Tibial nerve (tissue), 3 donors: ENCODE results near the gene C1orf50.

ENCODE experiments used
- CTCF ChIP-seq, 5 experiments: fragments of 200-600 bp in 3 of 5; fragments of 450-650 bp in 2 of 5; sonication (generic) in 3 of 5; IDR thresholded peaks; one replicate each; pipeline ENCODE4 v1.5.1; 2016 to 2019; ENCODE audit warnings: antibody characterized with exemption in 5 of 5, mild to moderate bottlenecking in 3 of 5, moderate library complexity in 2 of 5
- POLR2A ChIP-seq, 2 donors: fragments of 450-650 bp; IDR thresholded peaks; one replicate each; pipeline ENCODE4 v1.6.1; 2017; ENCODE audit warnings: antibody characterized with exemption in 2 of 2, mild to moderate bottlenecking in 2 of 2, moderate library complexity in 2 of 2

DNA sequence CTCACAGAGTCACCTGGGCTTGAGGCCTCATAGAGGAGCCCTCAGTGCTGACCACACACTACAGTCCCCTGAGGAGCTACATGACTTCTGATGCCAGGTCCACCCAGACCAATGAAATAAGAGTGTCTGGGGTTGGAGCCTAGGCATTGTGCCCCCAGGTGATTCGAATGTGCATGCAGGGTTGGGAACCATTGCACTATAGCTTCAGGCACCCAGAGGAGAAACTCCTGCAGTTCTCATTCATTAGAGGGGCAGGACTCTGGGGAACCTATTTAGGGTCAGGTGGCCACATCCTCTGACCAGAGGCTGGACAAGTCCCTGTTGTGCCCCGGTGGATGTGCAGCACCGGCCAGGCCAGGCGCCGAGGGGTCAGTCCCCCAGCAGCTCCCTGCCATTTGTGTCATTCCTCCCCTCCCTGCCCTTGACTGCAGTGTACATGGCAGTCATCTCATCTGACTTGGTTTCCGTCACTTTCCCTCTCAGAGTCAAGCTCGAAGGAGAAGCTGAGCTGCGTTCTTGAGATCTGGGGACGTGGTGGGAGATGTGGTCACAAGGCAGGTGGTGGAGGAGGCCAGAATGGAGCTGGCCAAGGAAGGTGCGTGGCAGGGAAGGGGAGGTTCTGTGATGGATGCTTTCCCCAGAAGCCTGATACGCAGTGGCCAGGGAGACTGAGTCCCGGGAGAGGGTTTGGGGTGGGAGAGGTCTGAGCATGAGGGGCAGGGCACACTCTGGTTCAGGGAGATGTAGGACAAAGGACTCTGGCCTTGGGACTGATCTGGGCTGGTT is 33.4 kb upstream of the C1orf50 start:
- TF ChIP-seq POLR2A (IDR thresholded peaks at IDR 0.05) (no peak), CTCF (IDR thresholded peaks at IDR 0.05) (no peak)
